Uterus (tissue), 2 donors: ENCODE measurements around the gene SOD3.

Experiments
- POLR2A ChIP-seq, 2 donors: fragments of 450-650 bp; IDR thresholded peaks; one replicate each; pipeline ENCODE4 v1.6.1; 2016; ENCODE audit warnings: antibody characterized with exemption in 2 of 2, mild to moderate bottlenecking in 1 of 2, moderate library complexity in 1 of 2
- TF ChIP-seq, protein P1 (sequence below), 4 experiments: fragments of 200-600 bp in 2 of 4; fragments of 450-650 bp in 2 of 4; sonication (generic) in 2 of 4; IDR thresholded peaks; one replicate each; pipeline ENCODE4 v1.5.1; 2016 to 2019; ENCODE audit warnings: antibody characterized with exemption in 4 of 4, mild to moderate bottlenecking in 2 of 4, moderate library complexity in 1 of 4

- no peak for TF ChIP-seq POLR2A (IDR thresholded peaks at IDR 0.05)
- TF ChIP-seq, protein P1, sequence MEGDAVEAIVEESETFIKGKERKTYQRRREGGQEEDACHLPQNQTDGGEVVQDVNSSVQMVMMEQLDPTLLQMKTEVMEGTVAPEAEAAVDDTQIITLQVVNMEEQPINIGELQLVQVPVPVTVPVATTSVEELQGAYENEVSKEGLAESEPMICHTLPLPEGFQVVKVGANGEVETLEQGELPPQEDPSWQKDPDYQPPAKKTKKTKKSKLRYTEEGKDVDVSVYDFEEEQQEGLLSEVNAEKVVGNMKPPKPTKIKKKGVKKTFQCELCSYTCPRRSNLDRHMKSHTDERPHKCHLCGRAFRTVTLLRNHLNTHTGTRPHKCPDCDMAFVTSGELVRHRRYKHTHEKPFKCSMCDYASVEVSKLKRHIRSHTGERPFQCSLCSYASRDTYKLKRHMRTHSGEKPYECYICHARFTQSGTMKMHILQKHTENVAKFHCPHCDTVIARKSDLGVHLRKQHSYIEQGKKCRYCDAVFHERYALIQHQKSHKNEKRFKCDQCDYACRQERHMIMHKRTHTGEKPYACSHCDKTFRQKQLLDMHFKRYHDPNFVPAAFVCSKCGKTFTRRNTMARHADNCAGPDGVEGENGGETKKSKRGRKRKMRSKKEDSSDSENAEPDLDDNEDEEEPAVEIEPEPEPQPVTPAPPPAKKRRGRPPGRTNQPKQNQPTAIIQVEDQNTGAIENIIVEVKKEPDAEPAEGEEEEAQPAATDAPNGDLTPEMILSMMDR (IDR thresholded peaks at IDR 0.05) = no peak
These were observed 25.2 kb downstream of the SOD3 start for GRCh38 chr4:24820541-24820940.
